ENCODE measurements around the gene SRSF3. TPM values are rescaled to one million over a fixed set of nuclear protein-coding genes. Genes with fewer than 3 reads are reported as not detected.

Gene SRSF3
- total RNA-seq, 6 donors from 2014 or later = 61.5 to 220 (median 167) TPM

DNA sequence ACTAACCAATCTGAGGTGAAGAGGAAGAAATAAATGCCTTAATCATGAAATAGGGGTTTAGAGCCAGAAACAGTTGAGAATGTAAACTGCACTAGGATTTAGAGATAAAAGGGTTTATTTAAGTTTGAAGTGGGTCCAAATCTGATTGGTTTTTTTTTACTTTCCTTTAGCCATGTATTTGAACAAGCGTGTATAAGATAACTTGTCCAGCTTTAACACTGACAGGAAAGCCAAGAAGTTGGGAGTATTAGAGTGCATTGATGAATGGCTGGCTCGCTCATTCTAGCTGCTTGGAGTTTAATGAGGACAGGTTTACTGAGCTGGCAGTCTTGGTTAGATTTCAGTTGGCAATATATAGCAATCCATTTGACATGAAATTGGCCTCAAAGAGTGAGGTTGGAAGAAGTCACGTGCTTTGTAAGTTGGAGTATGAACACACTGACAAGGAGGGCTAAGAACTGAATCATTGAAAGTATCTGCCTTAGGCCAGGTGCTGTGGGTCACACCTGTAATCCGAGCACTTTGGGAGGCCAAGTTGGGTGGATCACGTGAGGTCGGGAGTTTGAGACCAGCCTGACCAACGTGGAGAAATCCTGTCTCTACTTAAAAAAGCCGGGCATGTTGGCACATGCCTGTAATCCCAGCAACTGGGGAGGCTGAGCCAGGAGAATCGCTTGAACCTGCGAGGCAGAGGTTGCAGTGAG lies 13.7 kb downstream of the SRSF3 start:
- Histone ChIP-seq H3K36me3 (peaks cover 32 to 98% (median 63%) of the 10 kb centered on the region in 4 donors), H3K4me1 (peaks cover 40 to 48% (median 47%) of the 10 kb centered on the region in 4 donors), H3K27me3 (no peaks in the 10 kb centered on the region), H3K27ac (peak overlapping the region in 2 of 4 donors; percentile 35 to 60), H3K4me3 (no peak overlapping the region), H3K9me3 (no peaks in the 10 kb centered on the region)
- peak in 1 of 2 donors; percentile 20 for DNase-seq
- ATAC-seq (ENCODE audit: low FRiP score in 2 of 2) = no peak
- WGBS, 2 donors = 66 to 79% methylated on average over 10 of the region's 10 CpGs
- TF ChIP-seq, protein P1, sequence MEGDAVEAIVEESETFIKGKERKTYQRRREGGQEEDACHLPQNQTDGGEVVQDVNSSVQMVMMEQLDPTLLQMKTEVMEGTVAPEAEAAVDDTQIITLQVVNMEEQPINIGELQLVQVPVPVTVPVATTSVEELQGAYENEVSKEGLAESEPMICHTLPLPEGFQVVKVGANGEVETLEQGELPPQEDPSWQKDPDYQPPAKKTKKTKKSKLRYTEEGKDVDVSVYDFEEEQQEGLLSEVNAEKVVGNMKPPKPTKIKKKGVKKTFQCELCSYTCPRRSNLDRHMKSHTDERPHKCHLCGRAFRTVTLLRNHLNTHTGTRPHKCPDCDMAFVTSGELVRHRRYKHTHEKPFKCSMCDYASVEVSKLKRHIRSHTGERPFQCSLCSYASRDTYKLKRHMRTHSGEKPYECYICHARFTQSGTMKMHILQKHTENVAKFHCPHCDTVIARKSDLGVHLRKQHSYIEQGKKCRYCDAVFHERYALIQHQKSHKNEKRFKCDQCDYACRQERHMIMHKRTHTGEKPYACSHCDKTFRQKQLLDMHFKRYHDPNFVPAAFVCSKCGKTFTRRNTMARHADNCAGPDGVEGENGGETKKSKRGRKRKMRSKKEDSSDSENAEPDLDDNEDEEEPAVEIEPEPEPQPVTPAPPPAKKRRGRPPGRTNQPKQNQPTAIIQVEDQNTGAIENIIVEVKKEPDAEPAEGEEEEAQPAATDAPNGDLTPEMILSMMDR (IDR thresholded peaks at IDR 0.05) = no peak
- no peak for TF ChIP-seq POLR2A (IDR thresholded peaks at IDR 0.05)
- no peak for TF ChIP-seq POLR2AphosphoS5 (IDR thresholded peaks at IDR 0.05)
- TF ChIP-seq EP300 (IDR thresholded peaks at IDR 0.05) = no peak

DNA sequence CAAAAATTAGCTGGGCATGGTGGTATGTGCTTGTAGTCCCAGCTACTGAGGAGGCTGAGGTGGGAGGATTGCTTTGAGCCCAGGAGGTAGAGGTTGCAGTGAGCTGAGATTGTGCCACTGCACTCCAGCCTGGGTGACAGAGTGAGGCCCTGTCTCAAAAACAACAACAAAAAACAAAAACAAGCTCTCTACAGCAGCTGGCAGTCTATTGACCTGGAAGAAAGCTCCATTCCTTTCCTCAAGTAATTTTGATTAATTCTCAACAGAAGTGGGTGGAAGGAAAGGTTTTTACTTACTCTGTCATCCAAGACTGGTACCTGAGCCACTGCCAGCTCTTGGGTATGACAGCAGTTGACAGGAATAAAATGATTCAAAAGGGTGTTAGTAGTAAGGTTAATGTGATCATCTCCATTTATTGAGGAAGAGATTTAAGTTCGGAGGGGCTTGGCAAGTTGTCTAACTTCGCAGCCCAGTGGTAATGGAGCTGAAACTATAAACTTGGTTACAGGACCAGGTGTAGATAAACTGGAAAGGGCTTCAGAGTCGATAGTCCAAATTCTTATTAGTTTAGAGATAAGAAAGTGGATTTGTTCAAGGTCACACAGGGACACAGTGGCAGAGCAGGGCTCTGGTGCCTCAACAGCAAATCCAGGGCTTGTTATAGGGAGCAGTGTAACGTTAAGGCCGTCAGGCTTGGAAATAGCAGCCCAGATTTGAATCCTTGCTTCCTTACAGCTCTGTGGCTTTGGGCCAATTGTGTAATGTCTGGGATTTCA lies 14.8 kb downstream of the SRSF3 start:
- 67 to 70% methylated on average over 5 of the region's 5 CpGs for WGBS, 2 donors
- Histone ChIP-seq H3K9me3 (no peaks in the 10 kb centered on the region), H3K27ac (peak overlapping the region in 2 of 4 donors; percentile 35 to 60), H3K4me1 (peaks cover 36 to 38% (median 37%) of the 10 kb centered on the region in 4 donors), H3K4me3 (no peak overlapping the region), H3K36me3 (peaks cover 20 to 97% (median 52%) of the 10 kb centered on the region in 4 donors), H3K27me3 (no peaks in the 10 kb centered on the region)
- ATAC-seq (ENCODE audit: low FRiP score in 2 of 2) (no peak), DNase-seq (peak in 1 of 2 donors; percentile 12)
- TF ChIP-seq, protein P1 (IDR thresholded peaks at IDR 0.05) = no peak
- no peak for TF ChIP-seq POLR2A (IDR thresholded peaks at IDR 0.05)

DNA sequence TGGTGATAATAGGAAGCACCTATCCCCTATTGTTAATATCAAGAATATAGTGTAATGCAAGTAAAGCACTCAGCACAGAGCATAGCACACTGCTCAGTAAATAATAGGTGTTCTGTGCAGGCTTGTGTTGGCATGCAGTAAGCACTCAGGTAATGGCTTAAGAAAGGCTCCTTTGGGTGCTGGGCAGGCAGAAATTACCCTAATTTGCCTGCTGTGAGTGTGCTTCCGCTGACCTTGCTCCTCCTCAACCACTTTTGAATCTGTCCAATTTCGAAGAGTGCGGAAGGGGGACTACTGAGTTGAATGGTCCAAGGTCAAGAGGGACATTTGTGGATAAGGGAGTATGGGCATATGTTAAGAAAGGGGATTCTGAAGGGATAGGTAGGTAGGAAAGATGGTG lies 15.4 kb downstream of the SRSF3 start:
- H3K9me3 ChIP-seq = no peaks in the 10 kb centered on the region
- peaks cover 14 to 97% (median 49%) of the 10 kb centered on the region in 4 donors for H3K36me3 ChIP-seq
- DNase-seq (peak in 1 of 2 donors; percentile 3), ATAC-seq (ENCODE audit: low FRiP score in 2 of 2) (no peak)
- TF ChIP-seq, protein P1 (IDR thresholded peaks at IDR 0.05) = no peak
- TF ChIP-seq EP300 (IDR thresholded peaks at IDR 0.05) (no peak), POLR2A (IDR thresholded peaks at IDR 0.05) (no peak), POLR2AphosphoS5 (IDR thresholded peaks at IDR 0.05) (no peak)
- H3K4me3 ChIP-seq = no peak overlapping the region
- WGBS, 2 donors = 90 to 97% methylated on average over 3 of the region's 3 CpGs
- peaks cover 30 to 33% (median 32%) of the 10 kb centered on the region in 4 donors for H3K4me1 ChIP-seq
- H3K27me3 ChIP-seq = no peaks in the 10 kb centered on the region
- H3K27ac ChIP-seq = peak overlapping the region in 1 of 4 donors; percentile 5

DNA sequence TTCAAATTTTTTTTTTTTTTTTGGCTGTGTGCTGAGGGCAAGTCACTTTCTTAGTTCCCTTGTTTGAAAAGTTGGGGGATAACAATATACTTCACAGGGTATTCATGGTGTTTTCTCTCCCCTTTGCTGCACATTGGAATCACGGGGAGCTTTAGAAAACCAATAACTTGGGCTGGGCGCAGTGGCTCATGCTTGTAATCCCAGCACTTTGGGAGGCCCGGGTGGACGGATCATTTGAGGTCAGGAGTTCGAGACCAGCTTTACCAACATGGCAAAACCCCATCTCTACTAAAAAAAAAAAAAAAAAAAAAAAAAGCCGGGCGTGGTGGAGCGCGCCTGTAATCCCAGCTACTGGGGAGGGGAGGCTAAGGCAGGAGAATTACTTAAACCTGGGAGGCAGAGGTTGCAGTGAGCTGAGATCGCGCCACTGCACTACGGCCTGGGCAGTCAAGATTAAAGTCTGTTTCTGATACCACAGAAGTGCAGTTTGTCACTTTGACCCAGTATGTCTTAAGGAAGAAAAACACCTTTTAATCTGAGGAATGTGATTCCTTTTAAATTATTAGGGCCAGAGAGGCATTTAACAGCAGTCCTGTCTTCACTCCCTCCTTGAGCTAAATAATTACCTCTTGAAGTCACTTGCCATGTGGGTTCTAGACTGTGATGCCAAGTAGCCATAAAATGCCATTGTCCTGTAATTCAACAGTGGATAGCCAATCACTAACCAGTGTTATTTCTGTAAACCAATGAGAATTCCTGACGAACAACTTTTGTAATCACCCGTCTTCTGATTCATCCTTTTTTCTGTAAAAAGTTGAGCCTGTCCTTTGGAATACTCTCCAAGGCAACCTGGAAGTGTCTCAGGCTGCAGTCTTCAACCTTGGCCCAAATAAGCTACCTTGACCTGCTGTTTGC lies 16.1 kb downstream of the SRSF3 start:
- Histone ChIP-seq H3K4me1 (peaks cover 23 to 30% (median 27%) of the 10 kb centered on the region in 4 donors), H3K9me3 (no peaks in the 10 kb centered on the region), H3K4me3 (no peak overlapping the region), H3K27ac (peak overlapping the region in 1 of 4 donors; percentile 2), H3K27me3 (no peaks in the 10 kb centered on the region), H3K36me3 (peaks cover 7 to 91% (median 41%) of the 10 kb centered on the region in 4 donors)
- TF ChIP-seq POLR2A (IDR thresholded peaks at IDR 0.05) (no peak), POLR2AphosphoS5 (IDR thresholded peaks at IDR 0.05) (no peak), EP300 (IDR thresholded peaks at IDR 0.05) (no peak)
- TF ChIP-seq, protein P1 (IDR thresholded peaks at IDR 0.05) = no peak
- no peak for ATAC-seq (ENCODE audit: low FRiP score in 2 of 2)
- WGBS, 2 donors = 92 to 95% methylated on average over 14 of the region's 14 CpGs
- DNase-seq = peak in 1 of 2 donors; percentile 9

Measured in upper lobe of left lung (tissue), 6 donors.